HG03558 (cell line): ENCODE measurements around the gene BAX.

Experiments used
- ATAC-seq: cut with Tn5 transposase; IDR thresholded peaks from one replicate; pipeline ENCODE4 v1.9.1; 2021; ENCODE audit warnings: moderate number of reproducible peaks; ENCODE audit not compliant: unreplicated experiment; ENCODE audit errors: extremely low read depth

Gene BAX

DNA sequence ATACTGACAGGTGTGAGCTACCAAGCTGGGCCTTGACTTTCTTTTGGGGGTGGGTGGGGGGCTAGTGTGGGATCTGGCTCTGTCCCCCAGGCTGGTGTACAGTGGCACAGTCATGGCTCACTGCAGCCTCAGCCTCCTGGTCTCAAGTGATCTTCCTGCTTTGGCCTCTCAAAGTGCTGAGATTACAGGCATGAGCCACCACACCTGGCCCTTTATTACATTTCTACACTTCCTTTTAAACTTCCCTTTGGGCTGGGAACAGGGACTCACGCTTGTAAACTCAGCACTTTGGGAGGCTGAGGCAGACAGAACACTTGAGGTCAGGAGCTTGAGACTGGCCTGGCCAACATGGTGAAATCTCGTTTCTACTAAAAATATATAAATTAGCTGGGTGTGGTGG lies 22.4 kb downstream of the BAX start:
- ATAC-seq, result no peak

DNA sequence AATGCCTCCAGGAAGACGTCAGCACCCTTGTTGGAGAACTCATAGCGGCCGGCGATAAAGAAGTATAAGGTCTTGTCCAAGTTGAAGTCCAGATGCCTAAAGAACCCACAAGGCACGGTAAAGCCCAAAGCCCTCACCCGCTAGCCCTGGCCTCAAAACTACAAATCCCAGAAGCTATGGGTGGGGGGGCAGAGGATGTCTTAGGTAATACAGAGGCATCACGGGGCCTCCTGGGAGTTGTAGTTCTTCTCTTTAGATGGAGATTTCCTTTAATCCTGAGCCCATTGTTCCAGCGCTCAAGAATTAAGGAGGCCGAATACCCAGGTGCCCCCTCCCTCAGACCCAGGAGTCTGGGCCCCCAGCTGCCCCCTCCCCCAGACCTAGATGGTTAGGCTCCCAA lies 27.6 kb downstream of the BAX start:
- ATAC-seq, result no peak

DNA sequence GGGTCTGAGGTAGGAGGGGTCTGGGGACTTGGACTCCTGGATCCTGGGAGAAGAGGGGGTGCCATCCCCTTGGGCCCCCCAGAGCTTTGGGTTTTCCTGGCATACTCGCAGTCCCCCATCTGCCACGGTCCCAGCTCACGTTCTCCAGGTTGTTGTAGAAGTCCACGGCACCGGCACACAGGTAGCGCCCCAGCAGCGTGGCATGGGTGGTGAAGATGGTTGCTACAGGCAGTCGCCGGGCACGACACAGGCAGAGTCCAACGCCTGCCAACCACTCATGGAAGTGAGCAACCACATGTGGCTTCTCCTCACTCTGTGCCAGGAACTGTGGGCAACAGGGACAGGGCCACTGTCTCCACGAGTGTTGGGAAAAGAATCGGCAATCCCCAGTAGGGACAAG lies 31.0 kb downstream of the BAX start:
- ATAC-seq, result no peak

DNA sequence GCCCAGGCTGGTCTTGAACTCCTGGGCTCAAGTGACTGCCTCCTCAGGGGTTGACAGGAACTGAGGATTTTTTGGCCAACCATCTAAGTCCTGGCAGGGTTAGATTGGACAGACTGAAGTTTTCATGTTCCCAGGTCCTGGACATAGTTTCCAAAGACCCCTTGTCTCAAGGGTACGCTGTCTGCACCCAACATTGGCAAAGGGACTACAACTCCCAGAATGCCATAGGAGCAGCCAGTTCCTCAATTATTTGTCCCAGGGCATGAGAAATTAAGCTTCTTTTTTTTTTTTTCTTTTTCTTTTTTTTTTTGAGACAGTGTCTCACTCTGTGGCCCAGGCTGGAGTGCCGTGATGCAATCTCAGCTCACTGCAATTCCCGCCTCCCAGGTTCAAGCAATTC lies 31.5 kb downstream of the BAX start:
- ATAC-seq, result no peak

DNA sequence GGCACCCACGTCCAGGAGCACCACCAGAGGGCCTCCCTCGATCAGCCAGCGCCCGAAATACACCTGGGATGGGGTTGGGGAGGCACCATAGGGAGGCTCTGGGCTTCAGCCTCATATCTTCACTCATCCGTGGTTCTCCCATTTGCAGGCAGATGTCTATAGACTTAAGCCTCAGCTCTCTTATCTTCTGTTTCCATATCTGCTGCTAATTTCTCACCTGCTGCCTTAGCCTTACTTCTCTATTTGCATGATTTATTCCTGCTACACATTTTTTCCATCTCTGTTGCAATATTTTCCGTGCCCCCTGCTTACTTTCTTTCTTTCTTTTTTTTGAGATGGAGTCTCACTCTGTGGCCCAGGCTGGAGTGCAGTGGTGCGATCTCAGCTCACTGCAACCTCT lies 32.6 kb downstream of the BAX start:
- ATAC-seq, result no peak

DNA sequence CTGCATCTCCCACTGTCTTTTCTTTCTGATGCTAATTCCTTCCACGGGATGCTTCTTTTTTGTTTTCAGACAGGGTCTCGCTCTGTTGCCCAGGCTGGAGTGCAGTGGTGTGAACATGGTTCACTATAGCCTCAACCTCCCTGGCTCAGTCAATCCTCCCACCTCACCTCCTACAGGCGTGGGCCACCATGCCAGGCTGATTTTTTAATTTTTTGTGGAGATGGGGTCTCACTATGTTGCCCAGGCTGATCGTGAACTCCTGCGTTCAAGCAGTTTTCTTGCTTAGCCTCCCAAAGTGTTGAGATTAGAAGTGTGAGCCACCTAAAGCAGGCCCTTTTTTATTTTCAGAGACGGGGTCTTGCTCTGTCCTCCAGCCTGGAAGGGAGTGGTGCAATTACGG lies 33.6 kb downstream of the BAX start:
- ATAC-seq, result no peak

DNA sequence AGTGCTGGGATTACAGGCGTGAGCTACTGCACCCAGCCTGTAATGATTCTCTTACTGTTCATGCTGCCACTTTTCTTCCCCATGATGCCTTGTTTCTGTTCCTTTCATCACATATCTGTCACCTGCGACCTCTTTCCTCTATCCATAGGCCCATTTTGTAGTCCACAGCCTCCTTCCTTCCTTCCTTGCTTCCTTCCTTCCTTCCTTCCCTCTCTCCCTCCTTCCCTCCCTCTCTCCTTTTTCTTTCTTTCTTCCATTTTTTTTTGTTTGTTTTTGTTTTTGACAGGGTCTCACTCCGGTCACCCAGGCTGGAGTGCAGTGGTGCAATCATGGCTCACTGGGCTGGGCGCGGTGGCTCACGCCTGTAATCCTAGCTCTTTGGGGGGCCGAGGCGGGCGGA lies 34.2 kb downstream of the BAX start:
- ATAC-seq, result no peak

DNA sequence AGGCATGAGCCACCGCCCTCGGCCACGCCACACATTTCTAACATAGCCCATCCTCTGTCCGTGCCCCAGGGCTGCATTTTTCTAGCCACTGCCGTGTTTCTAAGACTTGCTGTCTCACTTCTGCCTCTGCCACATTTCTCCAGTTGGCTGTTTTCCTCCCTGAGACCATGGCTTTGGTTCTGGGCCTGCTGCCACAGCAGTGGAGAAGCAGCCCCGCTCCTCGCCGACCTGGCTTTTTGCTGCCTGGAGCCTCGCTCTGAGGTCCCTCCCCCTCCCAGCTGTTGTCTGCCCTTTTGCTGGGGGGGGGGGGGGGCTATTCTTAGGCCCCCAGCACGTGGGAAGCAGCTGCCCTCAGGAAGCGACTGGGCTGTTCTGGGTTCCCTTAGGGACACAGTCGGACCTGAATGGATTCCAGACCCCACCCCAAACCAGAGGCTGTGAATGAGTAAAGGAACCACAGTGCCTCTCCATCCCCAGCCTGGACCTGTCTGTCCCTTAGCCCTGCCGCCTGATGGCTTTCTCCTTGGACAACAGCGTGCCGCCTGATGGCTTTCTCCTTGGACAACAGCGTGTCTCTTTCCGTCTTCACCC lies 35.1 kb downstream of the BAX start:
- no peak for ATAC-seq

DNA sequence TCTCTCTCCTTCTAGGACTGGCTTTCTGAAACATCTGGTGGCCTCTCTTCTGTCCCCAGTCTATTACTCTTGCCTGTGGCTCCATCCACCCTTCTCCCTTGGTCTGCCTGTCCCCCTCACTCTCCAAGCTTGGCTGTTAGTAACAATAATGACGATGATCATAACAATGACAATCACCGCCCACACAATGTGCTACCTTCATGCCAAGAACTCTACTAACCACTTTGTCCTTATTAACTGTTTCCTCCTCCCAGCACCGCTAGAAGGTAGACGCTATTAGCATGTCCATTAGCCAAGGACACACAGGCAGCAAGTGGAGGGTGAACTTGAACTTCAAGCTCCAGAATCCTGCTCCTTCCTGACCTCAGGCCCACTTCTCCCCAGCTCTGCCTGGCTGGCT lies 35.7 kb downstream of the BAX start:
- ATAC-seq, result no peak

DNA sequence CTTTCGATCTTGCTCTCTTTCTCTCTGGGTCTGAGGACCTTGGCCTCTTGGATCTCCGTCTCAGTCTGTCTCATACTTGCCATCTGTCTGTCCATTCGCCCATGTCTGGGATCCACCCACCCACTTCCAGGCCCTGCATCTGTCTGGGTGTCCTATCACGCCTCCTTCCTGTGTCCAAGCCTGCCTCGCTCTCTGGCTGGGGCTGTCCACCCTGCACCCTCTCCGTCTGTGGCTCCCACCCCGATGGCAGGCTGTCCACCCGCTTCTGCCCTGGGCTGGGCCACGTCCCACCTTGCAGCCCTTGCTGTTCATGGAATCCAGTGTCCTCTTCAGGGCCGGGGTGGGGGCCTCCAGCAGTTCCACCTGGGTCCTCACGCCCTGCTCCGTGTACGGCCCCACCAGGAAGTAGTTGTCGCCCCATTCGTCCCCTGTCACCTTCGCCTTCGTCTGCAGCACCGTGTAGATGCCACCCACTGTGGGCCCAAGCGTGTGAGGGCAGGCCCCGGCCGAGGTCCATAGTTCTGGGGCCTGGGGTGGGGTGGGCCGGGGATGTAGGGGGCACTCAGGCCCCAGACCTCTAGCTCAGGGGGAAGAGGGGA lies 36.4 kb downstream of the BAX start:
- ATAC-seq, result no peak

DNA sequence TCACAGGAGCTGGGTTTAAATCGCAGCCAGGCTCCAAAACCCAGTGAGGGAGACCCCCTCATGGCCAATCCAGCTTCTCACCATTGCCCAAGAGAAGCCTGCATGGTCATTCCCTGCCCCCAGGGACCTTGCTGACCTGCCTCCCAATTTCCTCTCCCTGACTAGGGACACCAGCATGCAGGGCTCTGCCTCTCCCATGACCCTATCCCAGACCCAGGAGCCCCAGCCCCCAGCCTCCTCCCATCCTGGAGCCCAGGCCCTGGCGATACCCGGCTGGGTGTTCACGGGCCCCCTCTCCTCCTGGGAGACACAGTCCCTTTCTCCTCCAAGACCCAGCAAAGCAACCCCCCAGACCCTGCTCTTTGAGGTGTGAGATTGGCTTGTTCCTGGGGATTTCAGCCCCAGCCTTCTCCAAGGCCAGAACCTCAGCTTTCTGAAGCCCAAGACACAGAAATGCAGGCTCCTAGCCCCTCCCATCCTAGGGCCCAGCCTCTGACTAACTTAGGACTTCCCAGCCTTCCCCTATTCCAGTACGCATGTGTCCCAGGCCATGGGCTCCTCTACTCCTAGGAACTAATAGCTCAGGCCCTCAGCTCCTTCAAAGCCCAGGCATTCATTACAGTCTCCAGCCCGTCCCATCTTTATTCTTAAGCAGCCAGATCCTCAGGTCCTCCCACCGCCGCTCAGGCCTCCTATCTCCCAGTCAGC lies 37.4 kb downstream of the BAX start:
- ATAC-seq, result no peak

DNA sequence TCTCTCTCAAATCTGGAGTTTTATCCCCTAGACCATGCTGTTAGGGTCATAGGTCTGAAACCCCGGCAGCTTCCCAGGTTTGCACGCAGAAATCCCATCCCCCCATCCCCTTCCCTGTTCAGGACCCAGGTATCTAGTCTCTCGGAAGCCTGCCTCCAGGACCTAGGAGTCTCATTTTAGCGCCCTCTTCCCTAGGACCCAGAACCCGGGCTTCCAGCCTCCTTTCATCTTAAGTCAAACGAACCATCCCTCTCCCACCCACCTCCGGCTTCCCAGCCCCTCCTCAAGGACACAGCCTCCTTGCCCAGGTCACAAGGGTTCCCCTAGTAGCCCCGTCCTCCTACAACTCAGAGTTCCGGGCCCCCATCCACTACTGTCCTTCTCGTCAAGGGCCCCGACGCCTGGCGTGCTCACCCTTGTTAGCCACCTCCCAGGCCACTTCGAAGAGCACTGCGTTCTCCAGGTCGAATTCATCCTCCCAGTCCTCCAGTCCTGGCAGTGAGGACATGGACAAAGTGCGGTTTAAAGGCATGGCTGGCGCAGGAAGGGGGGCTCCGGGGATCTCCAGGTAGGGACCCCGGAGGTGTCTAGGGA lies 38.0 kb downstream of the BAX start:
- ATAC-seq, result no peak

DNA sequence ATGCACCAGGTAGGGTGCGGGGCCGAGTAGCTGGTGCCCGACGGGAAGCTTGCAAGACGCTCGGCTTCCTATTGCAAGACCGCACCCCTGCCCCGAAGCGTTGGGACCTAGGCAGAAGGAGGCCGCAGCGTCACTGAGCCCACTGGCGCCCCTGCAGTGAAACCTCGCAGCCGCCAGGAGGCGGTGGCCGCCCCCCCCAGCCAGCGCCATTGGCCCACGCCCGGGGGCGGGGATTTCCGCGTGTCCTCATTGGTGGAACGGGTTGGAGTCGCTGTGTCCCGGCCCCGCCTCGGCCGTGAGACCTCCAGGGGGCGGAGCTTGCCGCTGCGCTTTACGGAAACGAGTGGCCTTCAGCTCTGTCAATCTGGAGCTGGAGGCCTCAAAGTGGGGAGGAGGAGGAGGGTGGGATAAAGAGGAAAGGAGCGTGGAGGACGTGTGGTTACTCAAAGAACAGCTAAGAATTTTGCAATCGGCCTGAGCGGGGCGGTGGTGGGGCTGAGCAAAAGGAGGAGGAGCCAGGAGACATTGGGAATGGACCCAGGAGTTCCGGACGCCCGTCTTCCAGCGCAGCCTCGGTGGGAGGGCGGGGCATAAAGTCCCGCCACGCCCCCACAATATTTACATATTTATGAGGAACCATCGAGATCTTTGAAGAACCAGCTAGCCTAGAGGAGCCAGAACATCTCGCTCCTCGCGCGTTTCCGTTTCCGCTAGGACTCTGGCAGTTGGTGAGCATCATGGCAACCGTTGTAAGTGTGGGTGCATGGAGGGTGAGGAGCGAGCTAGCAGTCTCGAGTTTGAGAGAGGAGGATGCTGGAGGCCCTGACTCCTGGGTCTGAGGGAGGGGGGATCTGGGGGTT lies 38.7 kb downstream of the BAX start, which contains the start of the genes GYS1 and RUVBL2:
Gene GYS1, minus strand, starts transcription at position 135 of the 860 bp plus-strand sequence. CDS start 197 bp downstream, outside the sequence.
Gene RUVBL2, plus strand, starts transcription at position 713 of the 860 bp plus-strand sequence. Its CDS starts 25 bp downstream, at position 738.
- ATAC-seq, result peak; percentile 61

DNA sequence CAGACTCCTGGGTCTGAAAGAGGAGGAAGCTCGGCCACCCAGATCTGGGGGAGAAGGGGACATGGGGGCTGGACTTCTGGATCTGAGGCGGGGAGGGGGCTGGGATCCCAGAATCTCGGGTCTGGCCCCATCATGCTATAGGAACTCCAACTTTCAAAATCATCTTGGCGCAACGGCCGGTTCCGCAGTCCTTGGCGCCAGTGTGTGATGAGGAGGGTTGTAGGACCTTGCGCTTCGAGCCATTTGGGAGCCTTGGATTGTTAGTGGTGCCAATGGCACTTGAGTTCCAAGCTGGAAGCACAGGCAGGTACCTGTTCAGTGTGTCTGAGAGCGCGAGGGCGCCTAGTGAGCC lies 39.3 kb downstream of the BAX start:
- ATAC-seq, result no peak

DNA sequence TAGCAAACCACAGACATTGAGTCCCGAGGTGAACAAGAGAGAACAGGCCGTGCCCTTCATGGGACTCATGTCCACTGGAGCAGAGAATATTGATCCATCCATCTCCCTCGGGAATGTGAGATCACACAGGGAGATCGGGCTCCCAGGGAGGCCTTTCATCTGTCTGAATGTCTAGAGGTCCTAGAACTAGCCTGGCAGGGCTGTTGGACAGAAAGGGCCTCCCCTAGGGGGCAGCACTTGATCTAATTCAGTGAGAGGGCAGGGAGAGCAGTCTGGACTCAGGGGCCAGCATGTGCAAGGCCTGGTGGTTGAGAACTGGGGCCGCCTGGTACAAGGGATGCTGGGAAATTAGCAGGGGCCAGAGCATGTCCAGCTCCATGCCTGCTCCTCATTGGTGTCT lies 43.3 kb downstream of the BAX start:
- ATAC-seq, result no peak

DNA sequence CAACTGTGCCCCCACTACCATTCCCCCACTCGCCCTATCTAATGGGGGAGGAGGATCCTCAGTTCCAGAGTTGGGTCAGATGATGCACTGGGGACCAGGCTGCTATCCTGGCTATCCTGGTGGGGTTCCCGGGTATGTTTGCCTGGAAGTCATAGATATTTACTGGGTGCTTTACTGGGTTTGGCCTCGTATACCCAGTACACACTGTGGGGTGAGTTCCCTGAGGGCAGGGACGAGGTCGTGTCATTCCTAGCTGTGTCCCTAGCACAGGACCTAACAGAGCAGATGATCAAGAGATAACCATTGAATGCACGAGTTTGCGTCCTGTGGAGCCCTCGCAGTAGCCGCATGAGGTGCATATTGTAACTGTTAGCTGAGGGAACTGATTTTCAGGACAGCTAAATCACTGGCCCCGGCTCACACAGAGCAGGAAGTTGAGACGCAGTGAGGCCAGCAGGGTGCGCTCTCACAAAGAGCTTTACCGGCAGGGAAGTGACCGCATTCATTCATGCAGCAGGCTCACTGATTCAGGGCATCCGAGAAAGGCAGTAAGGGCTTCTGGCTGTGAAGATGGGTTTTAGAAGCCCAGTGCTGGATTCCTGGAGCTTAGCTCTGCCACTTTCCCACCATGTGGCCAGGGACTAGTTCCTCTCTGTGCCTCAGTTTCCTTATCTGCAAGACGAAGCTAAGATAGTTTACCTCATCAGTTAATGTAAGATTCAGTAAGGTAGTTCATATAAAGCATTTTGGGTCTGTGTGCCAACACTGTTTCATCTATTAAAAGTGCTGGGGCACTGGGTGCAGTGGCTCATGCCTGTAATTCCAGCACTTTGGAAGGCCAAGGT lies 45.0 kb downstream of the BAX start:
- ATAC-seq, result no peak

DNA sequence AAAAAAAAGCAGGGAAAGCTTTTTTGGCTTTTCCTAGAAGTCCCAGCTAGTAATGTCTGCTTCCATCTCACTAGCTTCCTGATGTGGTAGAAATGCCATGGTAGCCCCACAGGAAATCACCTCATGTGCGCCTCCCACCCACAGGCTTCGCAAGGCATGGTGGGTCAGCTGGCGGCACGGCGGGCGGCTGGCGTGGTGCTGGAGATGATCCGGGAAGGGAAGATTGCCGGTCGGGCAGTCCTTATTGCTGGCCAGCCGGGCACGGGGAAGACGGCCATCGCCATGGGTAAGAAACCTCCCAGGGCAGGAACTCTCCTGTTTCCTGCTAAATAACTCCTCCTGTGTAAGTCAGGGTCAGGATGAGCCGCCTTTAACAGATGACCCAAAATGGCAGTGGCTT lies 49.5 kb downstream of the BAX start:
- no peak for ATAC-seq

DNA sequence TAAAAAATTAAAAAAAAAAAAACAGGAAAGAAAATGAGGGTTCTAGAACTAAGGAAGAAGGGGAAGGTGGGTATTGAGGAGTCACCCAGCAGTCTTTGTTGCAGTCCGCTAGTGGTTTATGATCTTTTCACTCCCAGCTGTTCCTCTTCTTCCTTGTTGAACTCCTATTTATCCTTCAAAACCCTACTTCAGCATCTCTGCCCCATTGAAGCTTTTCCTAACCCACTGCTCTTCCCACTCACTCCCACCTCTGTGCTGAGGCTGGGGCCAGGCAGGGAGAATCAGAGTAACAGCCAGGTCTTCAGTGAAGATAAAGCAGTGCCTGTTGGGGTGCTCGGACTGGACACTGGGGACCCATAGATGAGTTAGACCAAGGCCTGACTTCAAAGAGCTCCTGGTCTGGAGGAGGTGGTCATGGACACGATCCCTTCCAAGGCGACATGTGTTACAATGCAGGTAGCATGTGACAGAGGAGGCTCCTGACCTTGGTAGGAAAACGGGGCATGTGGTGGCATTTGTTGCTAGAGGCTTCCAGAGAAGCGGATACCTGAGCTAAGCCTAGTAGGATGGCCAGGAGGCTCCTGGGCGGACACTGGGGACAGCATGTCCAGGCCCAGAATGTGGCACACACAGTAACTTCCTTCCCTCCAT lies 50.4 kb downstream of the BAX start:
- no peak for ATAC-seq

DNA sequence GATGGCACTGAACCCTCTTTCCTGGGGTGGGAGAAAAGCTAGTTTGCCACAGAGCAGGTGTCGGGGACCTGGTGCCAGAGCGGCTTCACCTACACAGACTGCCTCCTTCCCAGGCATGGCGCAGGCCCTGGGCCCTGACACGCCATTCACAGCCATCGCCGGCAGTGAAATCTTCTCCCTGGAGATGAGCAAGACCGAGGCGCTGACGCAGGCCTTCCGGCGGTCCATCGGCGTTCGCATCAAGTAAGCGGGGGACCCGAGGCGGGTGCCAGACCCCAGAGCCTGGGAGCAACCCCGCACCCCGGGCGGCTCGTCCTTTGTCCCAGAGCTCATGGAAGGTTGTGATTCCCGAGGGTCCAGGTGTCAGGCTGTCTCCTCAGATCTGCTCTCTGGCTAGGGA lies 52.2 kb downstream of the BAX start:
- ATAC-seq, result no peak
